Mammary epithelial cell (primary cell): ENCODE results near the gene RASAL3.

Experiments
- CTCF ChIP-seq, 2 donors: IDR thresholded peaks in 1 of 2; conservative IDR thresholded peaks in 1 of 2; 2 replicates each; pipeline ENCODE4 v1.5.1; 2011 to 2012; ENCODE audit warnings: inconsistent platforms in 2 of 2, low read length in 2 of 2, mild to moderate bottlenecking in 2 of 2, control low read depth in 1 of 2, low read depth in 1 of 2; ENCODE audit not compliant: insufficient read depth in 1 of 2; ENCODE audit errors: extremely low read depth in 1 of 2
- EZH2 ChIP-seq: IDR thresholded peaks from 2 replicates; pipeline ENCODE4 v1.6.1; 2012; ENCODE audit warnings: low read length, inconsistent platforms, borderline replicate concordance

- no peak for TF ChIP-seq CTCF (conservative IDR thresholded peaks at IDR 0.05 in 1 of 2, IDR thresholded peaks at IDR 0.05 in 1 of 2; ENCODE audit: extremely low read depth in 1 of 2, insufficient read depth in 1 of 2, low read depth in 1 of 2, low read length in 2 of 2)
- no peak for TF ChIP-seq EZH2
Observed at GRCh38 chr19:15464394-15465385, at the start of gene RASAL3.
